ENCODE results near the gene TERC. TPM values are rescaled to one million over a fixed set of nuclear protein-coding genes. Genes with fewer than 3 reads are reported as not detected.

TERC gene
- total and polyA plus RNA-seq, 10 of the 15 experiments (the other 5 are each of a cell fraction or from before 2014, with no cell fraction given) = 0.43 to 125 (median 6.2) TPM; not detected in 4

DNA sequence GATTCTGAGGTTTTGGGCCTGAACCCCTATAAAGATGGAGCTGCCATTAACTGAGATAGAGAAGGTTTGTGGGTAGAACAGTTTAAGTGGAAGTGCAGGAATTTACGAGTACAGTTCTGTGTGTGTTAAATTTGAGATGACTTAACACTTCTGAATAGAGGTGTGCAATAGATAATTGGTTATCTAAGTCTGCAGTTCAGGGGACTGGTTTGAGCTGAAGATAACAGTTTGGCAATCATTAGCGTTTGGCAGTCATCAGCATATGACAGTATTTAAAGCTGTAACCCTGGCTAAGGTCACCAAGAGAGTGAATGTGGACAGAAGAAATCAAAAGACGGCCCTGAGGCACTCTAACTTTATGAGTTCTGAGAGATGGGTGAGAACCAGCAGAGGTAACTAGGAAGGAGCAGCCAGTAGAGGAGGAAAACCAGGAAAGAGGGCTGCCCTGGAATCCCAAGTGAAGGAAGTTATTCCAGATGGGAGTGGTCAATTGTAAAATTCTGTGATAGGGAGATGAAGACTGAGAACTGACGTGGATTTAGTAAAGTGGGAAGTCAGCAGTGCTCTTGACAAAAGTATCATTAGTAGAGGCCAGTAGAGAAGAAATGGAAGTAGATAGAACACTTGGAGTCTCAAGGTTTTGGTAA is 16.5 kb upstream of the TERC start:
- no peak overlapping the region for H3K9ac ChIP-seq (ENCODE audit: control insufficient read depth, insufficient read depth, low read length)
- H3K4me3 ChIP-seq = no peak overlapping the region
- intact Hi-C loops (cut with micrococcal nuclease; ENCODE audit: unreplicated experiment) = no loop called here
- ChIA-PET SMC1A (ENCODE audit: uncharacterized antibody, unreplicated experiment) (no interaction called here), RAD21 (ENCODE audit: unreplicated experiment) (no interaction called here), POLR2A (no interaction called here), CTCF (no interaction called here)
- no peaks in the 10 kb centered on the region for H4K20me1 ChIP-seq (ENCODE audit: control insufficient read depth, insufficient read depth)
- peaks cover under 1% of the 10 kb centered on the region for H3K79me2 ChIP-seq (ENCODE audit: control insufficient read depth, insufficient read depth, low read length)
- in situ Hi-C loops (cut with MboI) = no loop called here
- H3K4me2 ChIP-seq (ENCODE audit: control insufficient read depth, insufficient read depth) = no peak overlapping the region
- H3K9me3 ChIP-seq (replicated peaks; ENCODE audit: control insufficient read depth, insufficient read depth, low read length) = no peaks in the 10 kb centered on the region
- no peak for TF ChIP-seq HDAC2 (IDR thresholded peaks at IDR 0.05)
- TF ChIP-seq HDAC6 (IDR thresholded peaks at IDR 0.05; ENCODE audit: unreplicated experiment) = no peak
- no peak for TF ChIP-seq JUND (IDR thresholded peaks at IDR 0.05; ENCODE audit: low read depth, low read length)
- TF ChIP-seq BHLHE40 (IDR thresholded peaks at IDR 0.05; ENCODE audit: borderline replicate concordance in 1 of 2, low read depth in 2 of 2, low read length in 1 of 2) = no peak
- no peak for TF ChIP-seq KDM1A (IDR thresholded peaks at IDR 0.05; ENCODE audit: borderline replicate concordance)
- TF ChIP-seq MYB (IDR thresholded peaks at IDR 0.05; ENCODE audit: borderline replicate concordance, low read depth, low read length) = no peak
- TF ChIP-seq NFYA (IDR thresholded peaks at IDR 0.05; ENCODE audit: borderline replicate concordance, low read depth, low read length) = no peak
- no peak for TF ChIP-seq ZZZ3 (IDR thresholded peaks at IDR 0.05; ENCODE audit: control insufficient read depth, insufficient read length, low read depth)
- TF ChIP-seq NFYB (IDR thresholded peaks at IDR 0.05; ENCODE audit: insufficient read depth, low read depth, low read length) = no peak
- no peak for TF ChIP-seq MYC (IDR thresholded peaks at IDR 0.05; ENCODE audit: insufficient read depth, insufficient read length, insufficient replicate concordance, low read length, severe bottlenecking)
- TF ChIP-seq ZNF384 (IDR thresholded peaks at IDR 0.05; ENCODE audit: borderline replicate concordance, low read depth, low read length) = no peak
- TF ChIP-seq, protein P1, sequence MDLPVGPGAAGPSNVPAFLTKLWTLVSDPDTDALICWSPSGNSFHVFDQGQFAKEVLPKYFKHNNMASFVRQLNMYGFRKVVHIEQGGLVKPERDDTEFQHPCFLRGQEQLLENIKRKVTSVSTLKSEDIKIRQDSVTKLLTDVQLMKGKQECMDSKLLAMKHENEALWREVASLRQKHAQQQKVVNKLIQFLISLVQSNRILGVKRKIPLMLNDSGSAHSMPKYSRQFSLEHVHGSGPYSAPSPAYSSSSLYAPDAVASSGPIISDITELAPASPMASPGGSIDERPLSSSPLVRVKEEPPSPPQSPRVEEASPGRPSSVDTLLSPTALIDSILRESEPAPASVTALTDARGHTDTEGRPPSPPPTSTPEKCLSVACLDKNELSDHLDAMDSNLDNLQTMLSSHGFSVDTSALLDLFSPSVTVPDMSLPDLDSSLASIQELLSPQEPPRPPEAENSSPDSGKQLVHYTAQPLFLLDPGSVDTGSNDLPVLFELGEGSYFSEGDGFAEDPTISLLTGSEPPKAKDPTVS (IDR thresholded peaks at IDR 0.05; ENCODE audit: low read depth, low read length) = no peak
- no peak for TF ChIP-seq SMAD5 (IDR thresholded peaks at IDR 0.05; ENCODE audit: low read depth)
- no peaks in the 10 kb centered on the region for H3K27me3 ChIP-seq (replicated peaks in 1 of 2; ENCODE audit: control insufficient read depth in 2 of 2, insufficient read depth in 2 of 2, low read length in 1 of 2)
- DNase-seq (ENCODE audit: low read depth, low spot score) (no peak), FAIRE-seq (no peak), ATAC-seq (no peak)
- no TSS peak for BruUV-seq (replicated peaks)
- 78% methylated on average over 4 of the region's 4 CpGs for WGBS (ENCODE audit: insufficient coverage, insufficient replicate concordance, low lambda C conversion rate, missing lambda C conversion rate)
- peaks cover 0 to 32% of the 10 kb centered on the region in 2 experiments; a peak in 3 of 4 replicates for H3K36me3 ChIP-seq (ENCODE audit: control insufficient read depth in 2 of 2, insufficient read depth in 2 of 2, low read length in 1 of 2)
- H3K27ac ChIP-seq (ENCODE audit: control insufficient read depth, insufficient read depth) = no peak overlapping the region
- no peak overlapping the region for H2AFZ ChIP-seq (ENCODE audit: control insufficient read depth, low read depth, low read length)
- H3K4me1 ChIP-seq (ENCODE audit: control insufficient read depth, insufficient read depth, low read length) = no peaks in the 10 kb centered on the region

Measured in GM12878 (cell line).